GM23248 (cell line): ENCODE measurements around the gene KIAA1958. TPM values are rescaled to one million over a fixed set of nuclear protein-coding genes. Genes with fewer than 3 reads are reported as not detected.
"Not testable (repeated sequence)": the region's sequence is repeated elsewhere in the genome, so short reads cannot be mapped to it uniquely, and the experiment has no call there.

Experiments used
- DNase-seq: peaks from one replicate; pipeline ENCODE4 v3.0.0-alpha.2; 2015
- H2AFZ ChIP-seq: fragments of 200-600 bp; sonication (generic); 2 replicates; pipeline ENCODE4 v1.6.1; 2016; ENCODE audit warnings: antibody characterized with exemption
- H3F3A ChIP-seq: fragments of 200-600 bp; sonication (generic); 2 replicates; pipeline ENCODE4 v1.6.1; 2016; ENCODE audit warnings: mild to moderate bottlenecking, antibody characterized with exemption, mixed run types; ENCODE audit not compliant: insufficient read depth
- H3K27ac ChIP-seq: fragments of 200-600 bp; sonication (generic); 2 replicates; pipeline ENCODE4 v1.5.1; 2016; ENCODE audit warnings: mild to moderate bottlenecking
- H3K27me3 ChIP-seq: fragments of 200-600 bp; sonication (generic); replicated peaks from 2 replicates; pipeline ENCODE4 v1.6.1; 2016; ENCODE audit warnings: mild to moderate bottlenecking; ENCODE audit not compliant: insufficient read depth
- H3K36me3 ChIP-seq: fragments of 200-600 bp; sonication (generic); 2 replicates; pipeline ENCODE4 v1.6.1; 2016; ENCODE audit warnings: low read depth, mild to moderate bottlenecking
- H3K4me1 ChIP-seq: fragments of 200-600 bp; sonication (generic); 2 replicates; pipeline ENCODE4 v1.6.1; 2016; ENCODE audit warnings: mild to moderate bottlenecking; ENCODE audit not compliant: insufficient read depth
- H3K4me2 ChIP-seq: fragments of 200-600 bp; sonication (generic); one replicate; pipeline ENCODE4 v1.6.1; 2016; ENCODE audit warnings: mild to moderate bottlenecking; ENCODE audit not compliant: unreplicated experiment
- H3K4me3 ChIP-seq: fragments of 200-600 bp; sonication (generic); 2 replicates; pipeline ENCODE4 v1.5.1; 2016; ENCODE audit warnings: mild to moderate bottlenecking
- H3K79me2 ChIP-seq: fragments of 200-600 bp; sonication (generic); 2 replicates; pipeline ENCODE4 v1.6.1; 2016; ENCODE audit warnings: mild to moderate bottlenecking; ENCODE audit not compliant: insufficient read depth
- H3K9ac ChIP-seq: fragments of 200-600 bp; sonication (generic); 2 replicates; pipeline ENCODE4 v1.6.1; 2016; ENCODE audit warnings: mild to moderate bottlenecking
- H3K9me2 ChIP-seq: fragments of 200-600 bp; sonication (generic); 2 replicates; pipeline ENCODE4 v1.6.1; 2016; ENCODE audit warnings: mixed run types, mild to moderate bottlenecking, moderate library complexity; ENCODE audit not compliant: insufficient read depth
- H3K9me3 ChIP-seq: fragments of 200-600 bp; sonication (generic); one replicate; pipeline ENCODE4 v1.6.1; 2017; ENCODE audit warnings: low read depth
- H4K20me1 ChIP-seq: fragments of 200-600 bp; sonication (generic); 2 replicates; pipeline ENCODE4 v1.6.0; 2016; ENCODE audit not compliant: insufficient read depth
- EZH2 ChIP-seq: fragments of 200-600 bp; sonication (generic); IDR thresholded peaks from 2 replicates; pipeline ENCODE4 v1.6.1; 2018; ENCODE audit warnings: antibody characterized with exemption, mild to moderate bottlenecking; ENCODE audit not compliant: insufficient read depth, poor library complexity, severe bottlenecking
- EZH2phosphoT487 ChIP-seq: fragments of 200-600 bp; sonication (generic); IDR thresholded peaks from 2 replicates; pipeline ENCODE4 v1.6.1; 2018; ENCODE audit warnings: antibody characterized with exemption, moderate library complexity, mild to moderate bottlenecking, low read depth; ENCODE audit not compliant: insufficient read depth
- WGBS, 2 experiments: methylation state at CpG; one replicate each; pipeline ENCODE4 v1.1.6; 2015 to 2017; ENCODE audit warnings: low lambda C conversion rate in 2 of 2, low coverage in 1 of 2; ENCODE audit errors: missing lambda C conversion rate in 2 of 2; 5-methylcytosine and 5-hydroxymethylcytosine counted together
- in situ Hi-C: fragments of 300-500 bp; cut with MboI; formaldehyde crosslinking; loops from 2 replicates; pipeline ENCODE4 v1.15.0; 2020
- polyA plus RNA-seq: library from polyadenylated mRNA; unstranded; fragments of >200 nt; fragmentation: Nextera tagmentation; extraction: Ambion mirVana; gene quantifications from 2 replicates; pipeline ENCODE4 v1.2.1, GENCODE V29; 2016
- total RNA-seq: library from RNA; depleted of rRNA; stranded (reverse); fragments of >200 nt; shearing (Covaris generic); gene quantifications from 2 replicates; pipeline ENCODE4 v1.2.3, GENCODE V29; 2014

KIAA1958 gene
- total and polyA plus RNA-seq, 2 experiments from 2014 or later = 7.7 to 7.8 TPM

- no peaks in the 10 kb centered on the region for H4K20me1 ChIP-seq
- no peak overlapping the region for H2AFZ ChIP-seq
- TF ChIP-seq EZH2 = no peak
- no peak for TF ChIP-seq EZH2phosphoT487
- no peak overlapping the region for H3K9ac ChIP-seq
- H3K4me2 ChIP-seq = no peak overlapping the region
- no peak overlapping the region for H3K27ac ChIP-seq
- no peaks in the 10 kb centered on the region for H3K27me3 ChIP-seq
- H3F3A ChIP-seq = no peaks in the 10 kb centered on the region
- 98 to 99% methylated on average over 7 of the region's 7 CpGs for WGBS, 2 experiments
- H3K9me3 ChIP-seq = no peaks in the 10 kb centered on the region
- in situ Hi-C loops = no loop called here
- DNase-seq = no peak
- H3K4me3 ChIP-seq = no peak overlapping the region
- peaks cover 5% of the 10 kb centered on the region; the same call in 1 of the 2 replicates for H3K4me1 ChIP-seq
- H3K36me3 ChIP-seq = 0 out of 2 replicates have a peak, but pooled peaks cover 4% of the 10 kb centered on the region
- H3K79me2 ChIP-seq = peaks cover 53% of the 10 kb centered on the region
- H3K9me2 ChIP-seq = 0 out of 2 replicates have a peak, but pooled peaks cover 1% of the 10 kb centered on the region
These were observed 95.0 kb downstream of the KIAA1958 start for GRCh38 chr9:112581469-112582176.

DNA sequence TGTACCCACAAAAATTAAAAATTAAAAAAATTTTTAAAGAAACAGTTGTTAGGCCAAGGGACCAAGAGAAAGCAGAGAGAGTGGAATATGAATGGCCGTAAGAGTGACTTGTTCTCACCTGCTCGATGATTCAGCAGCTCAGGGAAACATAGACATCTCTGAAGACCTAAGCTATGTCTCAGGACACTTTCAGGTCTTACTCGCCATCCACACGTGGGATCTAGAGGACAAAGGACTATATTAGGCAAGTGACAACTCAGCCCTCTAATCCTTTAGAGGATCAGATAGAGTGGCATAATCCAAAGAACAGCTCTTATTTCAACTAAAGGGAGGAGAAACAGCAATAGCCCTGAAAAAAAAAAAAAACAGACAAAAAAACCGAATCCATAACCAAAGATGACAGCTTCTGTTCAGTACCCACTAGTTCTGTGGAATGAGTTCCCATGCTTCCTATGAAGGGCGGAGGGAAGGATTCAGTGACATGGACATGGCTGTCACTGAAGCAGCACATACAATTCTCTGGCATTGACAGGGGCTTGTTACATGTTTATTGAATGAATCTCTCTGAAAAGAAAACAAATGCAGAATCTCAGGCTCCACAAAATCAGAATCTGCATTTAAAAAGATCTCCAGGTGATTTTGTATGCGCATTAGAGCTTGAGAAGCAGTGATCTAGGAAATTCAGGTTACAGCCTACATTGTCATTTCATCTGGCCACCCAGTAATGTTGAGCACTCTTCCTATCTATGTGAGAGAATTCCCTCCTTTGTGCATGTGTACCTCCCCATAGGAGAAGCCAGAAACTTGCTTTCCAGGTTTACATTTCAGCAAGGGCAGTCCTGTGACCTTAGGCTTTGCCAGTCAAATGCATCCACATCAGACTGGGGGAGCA is 96.0 kb downstream of the KIAA1958 start:
- Histone ChIP-seq H3K4me1 (peaks cover 12% of the 10 kb centered on the region; the same call in 1 of the 2 replicates), H3K9me3 (no peaks in the 10 kb centered on the region), H3K4me3 (no peak overlapping the region), H4K20me1 (no peaks in the 10 kb centered on the region), H3K27ac (no peak overlapping the region), H3K27me3 (no peaks in the 10 kb centered on the region), H3K79me2 (peaks cover 45% of the 10 kb centered on the region), H2AFZ (no peak overlapping the region), H3K9me2 (no peaks in the 10 kb centered on the region), H3K36me3 (no peaks in the 10 kb centered on the region), H3F3A (no peaks in the 10 kb centered on the region), H3K4me2 (no peak overlapping the region), H3K9ac (no peak overlapping the region)
- in situ Hi-C loops = no loop called here
- no peak for TF ChIP-seq EZH2phosphoT487
- DNase-seq = no peak
- WGBS, 2 experiments = 83 to 86% methylated on average over 7 of the region's 7 CpGs

DNA sequence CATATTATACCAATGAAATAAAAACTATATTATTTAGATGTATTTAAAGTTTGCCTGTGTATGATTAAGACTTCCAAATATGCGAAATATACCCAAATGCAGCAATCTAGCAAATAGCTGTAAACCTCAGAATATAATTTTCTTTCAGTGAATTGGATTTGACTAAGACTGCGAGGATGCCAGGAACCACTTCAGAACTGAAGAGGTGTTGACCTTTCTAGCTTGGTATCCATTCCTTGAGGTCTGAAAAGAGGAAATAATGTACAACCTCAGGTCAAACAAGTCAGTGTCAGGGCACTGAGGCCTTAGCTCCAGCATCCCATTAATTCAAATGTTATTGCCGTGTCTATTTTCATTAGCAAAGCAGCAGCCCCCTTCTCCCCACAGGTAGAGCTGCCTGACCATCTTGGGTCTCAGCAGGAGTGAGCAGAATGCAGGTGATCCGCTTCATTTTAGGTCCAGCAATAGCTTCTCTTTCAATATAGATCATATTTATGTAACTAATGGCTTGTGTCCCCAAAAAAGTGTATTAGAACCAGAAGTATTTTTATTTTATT is 100.0 kb downstream of the KIAA1958 start:
- peak; percentile 35 for DNase-seq
- WGBS, 2 experiments = 97 to 98% methylated on average over 4 of the region's 4 CpGs

DNA sequence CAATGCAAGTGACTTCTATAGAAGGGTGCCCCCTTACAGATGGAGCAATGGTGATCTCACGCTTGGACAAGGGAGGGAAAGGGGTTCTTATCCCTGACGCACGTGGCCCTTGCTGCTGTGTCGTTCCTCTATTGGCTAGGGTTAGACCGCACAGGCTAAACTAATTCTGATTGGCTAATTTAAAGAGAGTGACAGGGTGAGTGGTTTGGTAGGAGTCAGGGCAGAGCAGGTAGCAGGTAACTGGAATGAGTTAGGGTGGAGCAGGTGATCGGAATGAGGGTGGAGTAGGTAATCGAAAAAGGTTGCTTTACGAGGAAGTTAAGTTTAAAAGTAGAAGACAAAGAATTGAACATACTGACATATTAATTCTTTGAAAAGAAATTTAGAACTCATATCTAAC is 105.2 kb downstream of the KIAA1958 start:
- WGBS, 2 experiments = 91 to 92% methylated on average over 8 of the region's 8 CpGs
- H3K27ac ChIP-seq, H3K9ac ChIP-seq, DNase-seq, H2AFZ ChIP-seq, H3K27me3 ChIP-seq, in situ Hi-C loops, H3K4me1 ChIP-seq, H3K4me3 ChIP-seq, H3K9me3 ChIP-seq, H3K9me2 ChIP-seq, H4K20me1 ChIP-seq, H3K36me3 ChIP-seq, H3K4me2 ChIP-seq, H3F3A ChIP-seq: not testable (repeated sequence)
- H3K79me2 ChIP-seq = peaks cover 18% of the 10 kb centered on the region

More for the DNA sequence above, 100.0 kb downstream of the KIAA1958 start:
- Histone ChIP-seq H3K4me2 (peak overlapping the region; percentile 19), H3K27me3 (no peaks in the 10 kb centered on the region), H3K9ac (no peak overlapping the region), H3F3A (no peaks in the 10 kb centered on the region), H3K9me2 (no peaks in the 10 kb centered on the region), H3K36me3 (no peaks in the 10 kb centered on the region), H4K20me1 (no peaks in the 10 kb centered on the region), H3K4me3 (no peak overlapping the region), H3K27ac (no peak overlapping the region), H3K79me2 (0 out of 2 replicates have a peak, but pooled peaks cover 25% of the 10 kb centered on the region), H3K9me3 (no peaks in the 10 kb centered on the region), H2AFZ (no peak overlapping the region), H3K4me1 (peaks cover 12% of the 10 kb centered on the region; the same call in 1 of the 2 replicates)
- TF ChIP-seq EZH2phosphoT487 (no peak), EZH2 (no peak)
- in situ Hi-C loops = no loop called here
